Mononuclear cell (primary cell): Measurements from ENCODE around the gene RHO. TPM values are rescaled to one million over a fixed set of nuclear protein-coding genes. Genes with fewer than 3 reads are reported as not detected.

Source experiments
- H3K27me3 ChIP-seq: 2 replicates; pipeline ENCODE4 v1.6.0; 2011; ENCODE audit warnings: low read length, control low read depth; ENCODE audit not compliant: insufficient read depth
- H3K4me1 ChIP-seq: 2 replicates; pipeline ENCODE4 v1.5.1; 2011; ENCODE audit warnings: mild to moderate bottlenecking, low read length, control low read depth; ENCODE audit not compliant: insufficient read depth
- H3K4me3 ChIP-seq: 2 replicates; pipeline ENCODE4 v1.5.1; 2011; ENCODE audit warnings: mild to moderate bottlenecking, low read length, moderate library complexity
- H3K9me3 ChIP-seq: 2 replicates; pipeline ENCODE4 v1.5.1; 2011; ENCODE audit warnings: low read depth, mild to moderate bottlenecking, control low read depth, low read length
- total RNA-seq: library from RNA; depleted of rRNA; stranded (reverse); fragments of >200 nt; gene quantifications from one replicate; pipeline ENCODE4 v1.2.3, GENCODE V29; 2012

RHO gene
- total RNA-seq, 1 donor: 0.10 TPM

GRCh38 chr3:129524081-129524480 is 4.4 kb upstream of the RHO start:
- peaks cover 40% of the 10 kb centered on the region for H3K4me1 ChIP-seq
- H3K9me3 ChIP-seq: no peaks in the 10 kb centered on the region
- no peaks in the 10 kb centered on the region for H3K27me3 ChIP-seq
- no peak overlapping the region for H3K4me3 ChIP-seq

GRCh38 chr3:129525341-129525968 is 3.0 kb upstream of the RHO start:
- Histone ChIP-seq H3K4me3 (no peak overlapping the region), H3K9me3 (no peaks in the 10 kb centered on the region), H3K27me3 (no peaks in the 10 kb centered on the region), H3K4me1 (peaks cover 40% of the 10 kb centered on the region)

DNA sequence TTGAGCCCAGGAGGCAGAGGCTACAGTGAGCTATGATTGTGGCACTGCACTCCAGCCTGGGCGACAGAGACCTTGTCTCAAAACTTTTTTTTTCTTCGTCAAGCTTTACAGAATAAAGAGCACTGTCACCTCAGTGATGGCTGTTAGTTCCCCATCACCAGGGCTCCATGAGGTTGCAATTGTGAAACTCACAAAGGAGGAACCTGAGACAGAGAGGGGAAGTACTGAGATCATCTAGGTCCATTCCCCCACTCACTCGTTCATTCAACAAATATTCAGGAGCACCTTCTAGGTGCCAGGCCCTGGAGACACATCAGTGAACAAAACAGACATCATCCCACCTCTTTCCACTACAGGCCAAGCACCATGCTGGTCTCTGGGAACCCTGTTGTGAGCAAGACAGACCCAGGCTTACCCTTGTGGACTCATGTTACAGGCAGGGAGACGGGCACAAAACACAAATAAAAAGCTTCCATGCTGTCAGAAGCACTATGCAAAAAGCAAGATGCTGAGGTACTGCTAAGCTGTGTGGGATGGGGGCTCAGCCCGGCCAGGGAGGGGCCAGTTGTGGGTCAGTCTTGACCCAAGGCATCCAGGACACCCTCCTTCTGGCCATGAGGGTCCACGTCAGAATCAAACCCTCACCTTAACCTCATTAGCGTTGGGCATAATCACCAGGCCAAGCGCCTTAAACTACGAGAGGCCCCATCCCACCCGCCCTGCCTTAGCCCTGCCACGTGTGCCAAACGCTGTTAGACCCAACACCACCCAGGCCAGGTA is 2.1 kb upstream of the RHO start:
- no peak overlapping the region for H3K4me3 ChIP-seq
- H3K9me3 ChIP-seq: no peaks in the 10 kb centered on the region
- H3K4me1 ChIP-seq: peaks cover 40% of the 10 kb centered on the region

GRCh38 chr3:129527262-129527661 is 1.2 kb upstream of the RHO start:
- no peaks in the 10 kb centered on the region for H3K9me3 ChIP-seq
- H3K4me3 ChIP-seq: no peak overlapping the region
- H3K27me3 ChIP-seq: no peaks in the 10 kb centered on the region
- H3K4me1 ChIP-seq: peaks cover 40% of the 10 kb centered on the region

More for the DNA sequence above, 2.1 kb upstream of the RHO start:
- H3K27me3 ChIP-seq: no peaks in the 10 kb centered on the region

DNA sequence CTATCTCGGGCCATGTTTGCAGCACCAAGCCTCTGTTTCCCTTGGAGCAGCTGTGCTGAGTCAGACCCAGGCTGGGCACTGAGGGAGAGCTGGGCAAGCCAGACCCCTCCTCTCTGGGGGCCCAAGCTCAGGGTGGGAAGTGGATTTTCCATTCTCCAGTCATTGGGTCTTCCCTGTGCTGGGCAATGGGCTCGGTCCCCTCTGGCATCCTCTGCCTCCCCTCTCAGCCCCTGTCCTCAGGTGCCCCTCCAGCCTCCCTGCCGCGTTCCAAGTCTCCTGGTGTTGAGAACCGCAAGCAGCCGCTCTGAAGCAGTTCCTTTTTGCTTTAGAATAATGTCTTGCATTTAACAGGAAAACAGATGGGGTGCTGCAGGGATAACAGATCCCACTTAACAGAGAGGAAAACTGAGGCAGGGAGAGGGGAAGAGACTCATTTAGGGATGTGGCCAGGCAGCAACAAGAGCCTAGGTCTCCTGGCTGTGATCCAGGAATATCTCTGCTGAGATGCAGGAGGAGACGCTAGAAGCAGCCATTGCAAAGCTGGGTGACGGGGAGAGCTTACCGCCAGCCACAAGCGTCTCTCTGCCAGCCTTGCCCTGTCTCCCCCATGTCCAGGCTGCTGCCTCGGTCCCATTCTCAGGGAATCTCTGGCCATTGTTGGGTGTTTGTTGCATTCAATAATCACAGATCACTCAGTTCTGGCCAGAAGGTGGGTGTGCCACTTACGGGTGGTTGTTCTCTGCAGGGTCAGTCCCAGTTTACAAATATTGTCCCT is 1.2 kb downstream of the RHO start:
- Histone ChIP-seq H3K9me3 (no peaks in the 10 kb centered on the region), H3K4me1 (peaks cover 27% of the 10 kb centered on the region), H3K4me3 (no peak overlapping the region), H3K27me3 (no peaks in the 10 kb centered on the region)

DNA sequence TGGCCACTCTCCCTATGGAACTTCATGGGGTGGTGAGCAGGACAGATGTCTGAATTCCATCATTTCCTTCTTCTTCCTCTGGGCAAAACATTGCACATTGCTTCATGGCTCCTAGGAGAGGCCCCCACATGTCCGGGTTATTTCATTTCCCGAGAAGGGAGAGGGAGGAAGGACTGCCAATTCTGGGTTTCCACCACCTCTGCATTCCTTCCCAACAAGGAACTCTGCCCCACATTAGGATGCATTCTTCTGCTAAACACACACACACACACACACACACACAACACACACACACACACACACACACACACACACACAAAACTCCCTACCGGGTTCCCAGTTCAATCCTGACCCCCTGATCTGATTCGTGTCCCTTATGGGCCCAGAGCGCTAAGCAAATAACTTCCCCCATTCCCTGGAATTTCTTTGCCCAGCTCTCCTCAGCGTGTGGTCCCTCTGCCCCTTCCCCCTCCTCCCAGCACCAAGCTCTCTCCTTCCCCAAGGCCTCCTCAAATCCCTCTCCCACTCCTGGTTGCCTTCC is 1.9 kb downstream of the RHO start:
- Histone ChIP-seq H3K4me3 (no peak overlapping the region), H3K27me3 (no peaks in the 10 kb centered on the region), H3K4me1 (peaks cover 21% of the 10 kb centered on the region), H3K9me3 (no peaks in the 10 kb centered on the region)

DNA sequence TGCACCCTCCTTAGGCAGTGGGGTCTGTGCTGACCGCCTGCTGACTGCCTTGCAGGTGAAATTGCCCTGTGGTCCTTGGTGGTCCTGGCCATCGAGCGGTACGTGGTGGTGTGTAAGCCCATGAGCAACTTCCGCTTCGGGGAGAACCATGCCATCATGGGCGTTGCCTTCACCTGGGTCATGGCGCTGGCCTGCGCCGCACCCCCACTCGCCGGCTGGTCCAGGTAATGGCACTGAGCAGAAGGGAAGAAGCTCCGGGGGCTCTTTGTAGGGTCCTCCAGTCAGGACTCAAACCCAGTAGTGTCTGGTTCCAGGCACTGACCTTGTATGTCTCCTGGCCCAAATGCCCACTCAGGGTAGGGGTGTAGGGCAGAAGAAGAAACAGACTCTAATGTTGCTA is 2.4 kb downstream of the RHO start:
- Histone ChIP-seq H3K27me3 (no peaks in the 10 kb centered on the region), H3K4me1 (peaks cover 16% of the 10 kb centered on the region), H3K9me3 (no peaks in the 10 kb centered on the region), H3K4me3 (no peak overlapping the region)

DNA sequence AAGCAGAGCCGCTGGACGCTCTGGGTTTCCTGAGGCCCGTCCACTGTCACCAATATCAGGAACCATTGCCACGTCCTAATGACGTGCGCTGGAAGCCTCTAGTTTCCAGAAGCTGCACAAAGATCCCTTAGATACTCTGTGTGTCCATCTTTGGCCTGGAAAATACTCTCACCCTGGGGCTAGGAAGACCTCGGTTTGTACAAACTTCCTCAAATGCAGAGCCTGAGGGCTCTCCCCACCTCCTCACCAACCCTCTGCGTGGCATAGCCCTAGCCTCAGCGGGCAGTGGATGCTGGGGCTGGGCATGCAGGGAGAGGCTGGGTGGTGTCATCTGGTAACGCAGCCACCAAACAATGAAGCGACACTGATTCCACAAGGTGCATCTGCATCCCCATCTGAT is 3.3 kb downstream of the RHO start:
- no peaks in the 10 kb centered on the region for H3K9me3 ChIP-seq
- peaks cover 7% of the 10 kb centered on the region for H3K4me1 ChIP-seq
- no peaks in the 10 kb centered on the region for H3K27me3 ChIP-seq
- H3K4me3 ChIP-seq: no peak overlapping the region

DNA sequence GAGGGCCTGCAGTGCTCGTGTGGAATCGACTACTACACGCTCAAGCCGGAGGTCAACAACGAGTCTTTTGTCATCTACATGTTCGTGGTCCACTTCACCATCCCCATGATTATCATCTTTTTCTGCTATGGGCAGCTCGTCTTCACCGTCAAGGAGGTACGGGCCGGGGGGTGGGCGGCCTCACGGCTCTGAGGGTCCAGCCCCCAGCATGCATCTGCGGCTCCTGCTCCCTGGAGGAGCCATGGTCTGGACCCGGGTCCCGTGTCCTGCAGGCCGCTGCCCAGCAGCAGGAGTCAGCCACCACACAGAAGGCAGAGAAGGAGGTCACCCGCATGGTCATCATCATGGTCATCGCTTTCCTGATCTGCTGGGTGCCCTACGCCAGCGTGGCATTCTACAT is 3.8 kb downstream of the RHO start:
- H3K9me3 ChIP-seq: no peaks in the 10 kb centered on the region

DNA sequence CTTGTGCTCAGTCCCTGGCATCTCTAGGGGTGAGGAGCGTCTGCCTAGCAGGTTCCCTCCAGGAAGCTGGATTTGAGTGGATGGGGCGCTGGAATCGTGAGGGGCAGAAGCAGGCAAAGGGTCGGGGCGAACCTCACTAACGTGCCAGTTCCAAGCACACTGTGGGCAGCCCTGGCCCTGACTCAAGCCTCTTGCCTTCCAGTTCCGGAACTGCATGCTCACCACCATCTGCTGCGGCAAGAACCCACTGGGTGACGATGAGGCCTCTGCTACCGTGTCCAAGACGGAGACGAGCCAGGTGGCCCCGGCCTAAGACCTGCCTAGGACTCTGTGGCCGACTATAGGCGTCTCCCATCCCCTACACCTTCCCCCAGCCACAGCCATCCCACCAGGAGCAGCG is 5.0 kb downstream of the RHO start:
- H3K4me3 ChIP-seq: no peak overlapping the region

More for the DNA sequence above, 3.8 kb downstream of the RHO start:
- no peaks in the 10 kb centered on the region for H3K27me3 ChIP-seq
- H3K4me1 ChIP-seq: peaks cover 2% of the 10 kb centered on the region
- H3K4me3 ChIP-seq: no peak overlapping the region

DNA sequence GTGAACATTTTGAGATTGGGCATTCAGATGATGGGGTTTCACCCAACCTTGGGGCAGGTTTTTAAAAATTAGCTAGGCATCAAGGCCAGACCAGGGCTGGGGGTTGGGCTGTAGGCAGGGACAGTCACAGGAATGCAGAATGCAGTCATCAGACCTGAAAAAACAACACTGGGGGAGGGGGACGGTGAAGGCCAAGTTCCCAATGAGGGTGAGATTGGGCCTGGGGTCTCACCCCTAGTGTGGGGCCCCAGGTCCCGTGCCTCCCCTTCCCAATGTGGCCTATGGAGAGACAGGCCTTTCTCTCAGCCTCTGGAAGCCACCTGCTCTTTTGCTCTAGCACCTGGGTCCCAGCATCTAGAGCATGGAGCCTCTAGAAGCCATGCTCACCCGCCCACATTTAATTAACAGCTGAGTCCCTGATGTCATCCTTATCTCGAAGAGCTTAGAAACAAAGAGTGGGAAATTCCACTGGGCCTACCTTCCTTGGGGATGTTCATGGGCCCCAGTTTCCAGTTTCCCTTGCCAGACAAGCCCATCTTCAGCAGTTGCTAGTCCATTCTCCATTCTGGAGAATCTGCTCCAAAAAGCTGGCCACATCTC is 6.1 kb downstream of the RHO start:
- H3K27me3 ChIP-seq: no peaks in the 10 kb centered on the region
- H3K9me3 ChIP-seq: no peaks in the 10 kb centered on the region
- H3K4me3 ChIP-seq: no peak overlapping the region
- H3K4me1 ChIP-seq: no peaks in the 10 kb centered on the region

More for the DNA sequence above, 5.0 kb downstream of the RHO start:
- Histone ChIP-seq H3K9me3 (no peaks in the 10 kb centered on the region), H3K27me3 (no peaks in the 10 kb centered on the region), H3K4me1 (no peaks in the 10 kb centered on the region)

DNA sequence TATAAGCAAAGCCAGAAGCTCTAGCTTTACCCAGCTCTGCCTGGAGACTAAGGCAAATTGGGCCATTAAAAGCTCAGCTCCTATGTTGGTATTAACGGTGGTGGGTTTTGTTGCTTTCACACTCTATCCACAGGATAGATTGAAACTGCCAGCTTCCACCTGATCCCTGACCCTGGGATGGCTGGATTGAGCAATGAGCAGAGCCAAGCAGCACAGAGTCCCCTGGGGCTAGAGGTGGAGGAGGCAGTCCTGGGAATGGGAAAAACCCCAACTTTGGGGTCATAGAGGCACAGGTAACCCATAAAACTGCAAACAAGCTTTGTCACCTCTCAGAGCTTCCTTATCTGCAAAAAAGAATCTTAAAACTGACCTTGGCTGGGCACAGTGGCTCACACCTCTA is 6.6 kb downstream of the RHO start:
- H3K27me3 ChIP-seq: no peaks in the 10 kb centered on the region
- no peak overlapping the region for H3K4me3 ChIP-seq
- no peaks in the 10 kb centered on the region for H3K4me1 ChIP-seq

GRCh38 chr3:129536374-129536667 is 7.9 kb downstream of the RHO start:
- no peaks in the 10 kb centered on the region for H3K4me1 ChIP-seq
- H3K27me3 ChIP-seq: no peaks in the 10 kb centered on the region
- no peak overlapping the region for H3K4me3 ChIP-seq
- H3K9me3 ChIP-seq: no peaks in the 10 kb centered on the region

More for the DNA sequence above, 6.6 kb downstream of the RHO start:
- no peaks in the 10 kb centered on the region for H3K9me3 ChIP-seq

- Histone ChIP-seq H3K4me3 (no peak overlapping the region), H3K27me3 (no peaks in the 10 kb centered on the region), H3K9me3 (no peaks in the 10 kb centered on the region), H3K4me1 (no peaks in the 10 kb centered on the region)
These were observed 8.4 kb downstream of the RHO start for GRCh38 chr3:129536804-129537203.

- Histone ChIP-seq H3K4me3 (no peak overlapping the region), H3K9me3 (no peaks in the 10 kb centered on the region), H3K4me1 (no peaks in the 10 kb centered on the region), H3K27me3 (no peaks in the 10 kb centered on the region)
These were observed 10.8 kb downstream of the RHO start for GRCh38 chr3:129539206-129539605.
